HepG2 (cell line): ENCODE data around the gene STK11. TPM values are rescaled to one million over a fixed set of nuclear protein-coding genes. Genes with fewer than 3 reads are reported as not detected.

Experiments
- ATAC-seq: fragments of 200-7000 bp; cut with Tn5 transposase; 3 replicates; pipeline ENCODE4 v1.9.1; 2020; ENCODE audit warnings: mild to moderate bottlenecking, moderate library complexity
- BruUV-seq: library from RNA; stranded (reverse); fragments of 400-500 nt; replicated peaks from 2 replicates; lab custom pipeline; 2021; lab: Mats Ljungman, UMichigan
- CTCF ChIA-PET: fragments of 300-600 bp; formaldehyde crosslinking; extraction: SDS; loops from one replicate; lab custom pipeline; 2021; ENCODE audit warnings: low total read pairs, inconsistent platforms, low intra/inter-chr PET ratio; lab: Yijun Ruan, JAX
- POLR2A ChIA-PET: fragments of 350-600 bp; sonication (Branson Sonifier 250); formaldehyde crosslinking; loops from one replicate; lab custom pipeline; 2020; ENCODE audit warnings: antibody characterized with exemption, inconsistent platforms; lab: Yijun Ruan, JAX
- DNase-seq: peaks from one replicate; pipeline ENCODE4 v3.0.0-alpha.2; 2015; ENCODE audit warnings: low spot score
- FAIRE-seq: peaks from 3 replicates; lab custom pipeline; 2011; peaks lifted over from hg19 to GRCh38; lab: Jason Lieb, UNC
- H2AFZ ChIP-seq: one replicate; pipeline ENCODE4 v1.6.1; 2011; ENCODE audit warnings: low read length, inconsistent platforms
- H3K27ac ChIP-seq: fragments of 300-600 bp; 3 replicates; pipeline ENCODE4 v1.8.0; 2011; ENCODE audit warnings: mixed run types, mild to moderate bottlenecking, mixed read lengths, low read length, inconsistent platforms; ENCODE audit not compliant: insufficient read depth; ENCODE audit errors: extremely low read length
- H3K27me3 ChIP-seq, 2 experiments: fragments of 200-600 bp in 1 of 2; 2 replicates in 1 of 2; 3 replicates in 1 of 2; pipeline versions ENCODE4 v1.6.0 to v1.8.0; 2011; ENCODE audit warnings: low read length in 2 of 2, mild to moderate bottlenecking in 2 of 2, moderate library complexity in 2 of 2, inconsistent platforms in 1 of 2; ENCODE audit not compliant: insufficient read depth in 2 of 2, control insufficient read depth in 1 of 2
- H3K36me3 ChIP-seq, 2 experiments: fragments of 200-600 bp in 1 of 2; replicated peaks in 1 of 2; 2 replicates in 1 of 2; 3 replicates in 1 of 2; pipeline versions ENCODE4 v1.5.1 to v1.8.0; 2011; ENCODE audit warnings: low read length in 2 of 2, inconsistent platforms in 1 of 2; ENCODE audit not compliant: insufficient read depth in 2 of 2, control insufficient read depth in 1 of 2
- H3K4me1 ChIP-seq: 2 replicates; pipeline ENCODE4 v1.5.1; 2012; ENCODE audit warnings: low read length, inconsistent platforms; ENCODE audit not compliant: insufficient read depth
- H3K4me2 ChIP-seq: 2 replicates; pipeline ENCODE4 v1.6.0; 2011; ENCODE audit warnings: low read depth, low read length, inconsistent platforms
- H3K4me3 ChIP-seq, 3 experiments: fragments of 200-600 bp in 1 of 3; sonication (generic), shearing (Covaris generic) in 1 of 3; replicated peaks in 1 of 3; 2 replicates each; pipeline ENCODE4 v1.5.1; 2011 to 2016; ENCODE audit warnings: low read length in 3 of 3, inconsistent platforms in 2 of 3, low read depth in 2 of 3, mild to moderate bottlenecking in 2 of 3, control low read depth in 1 of 3, mixed read lengths in 1 of 3; ENCODE audit not compliant: insufficient read depth in 1 of 3
- H3K79me2 ChIP-seq: one replicate; pipeline ENCODE4 v1.6.1; 2011; ENCODE audit warnings: low read length, inconsistent platforms; ENCODE audit not compliant: insufficient read depth
- H3K9ac ChIP-seq: 2 replicates; pipeline ENCODE4 v1.6.0; 2011; ENCODE audit warnings: mild to moderate bottlenecking, low read depth, low read length, inconsistent platforms; ENCODE audit not compliant: insufficient read depth
- H3K9me3 ChIP-seq: 2 replicates; pipeline ENCODE4 v1.5.1; 2012; ENCODE audit warnings: mild to moderate bottlenecking, low read length
- H4K20me1 ChIP-seq: 2 replicates; pipeline ENCODE4 v1.6.0; 2011; ENCODE audit warnings: inconsistent platforms, mild to moderate bottlenecking, low read length, moderate library complexity; ENCODE audit not compliant: insufficient read depth
- GTF3A ChIP-seq: sonication (generic); formaldehyde crosslinking; conservative IDR thresholded peaks from 2 replicates; pipeline ENCODE4 v1.4.0; 2020; ENCODE audit warnings: mild to moderate bottlenecking, missing genetic modification reagents
- HCFC1 ChIP-seq: fragments of 150-350 bp; IDR thresholded peaks from 2 replicates; pipeline ENCODE4 v1.6.1; 2014; ENCODE audit warnings: low read depth, low read length
- HNF4A ChIP-seq: sonication (generic); formaldehyde crosslinking; IDR thresholded peaks from 2 replicates; pipeline ENCODE4 v1.4.0; 2020; ENCODE audit warnings: missing genetic modification reagents
- ISX ChIP-seq: sonication (generic); formaldehyde crosslinking; conservative IDR thresholded peaks from 2 replicates; pipeline ENCODE4 v1.5.0; 2020; ENCODE audit warnings: missing genetic modification reagents
- KDM3A ChIP-seq: IDR thresholded peaks from 2 replicates; pipeline ENCODE4 v1.6.1; 2018; ENCODE audit warnings: low read depth, missing compliant biosample characterization
- PHF20 ChIP-seq: sonication (generic); formaldehyde crosslinking; IDR thresholded peaks from 2 replicates; pipeline ENCODE4 v1.5.0; 2020; ENCODE audit warnings: mild to moderate bottlenecking, missing genetic modification reagents
- POLR2A ChIP-seq, 2 experiments: IDR thresholded peaks; 2 replicates each; pipeline ENCODE4 v1.6.1; 2011; ENCODE audit warnings: low read depth in 2 of 2, low read length in 2 of 2, mild to moderate bottlenecking in 1 of 2, moderate library complexity in 1 of 2; ENCODE audit not compliant: insufficient read depth in 1 of 2
- REL ChIP-seq: sonication (generic); formaldehyde crosslinking; conservative IDR thresholded peaks from 2 replicates; pipeline ENCODE4 v1.8.0; 2022; ENCODE audit warnings: mild to moderate bottlenecking, missing genetic modification reagents, moderate library complexity
- ZNF235 ChIP-seq: sonication (generic); formaldehyde crosslinking; IDR thresholded peaks from 2 replicates; pipeline ENCODE4 v1.8.1; 2023; ENCODE audit warnings: mild to moderate bottlenecking, missing genetic modification reagents, borderline replicate concordance
- ZNF333 ChIP-seq: sonication (generic); formaldehyde crosslinking; IDR thresholded peaks from 2 replicates; pipeline ENCODE4 v1.4.0; 2020; ENCODE audit warnings: mild to moderate bottlenecking, missing genetic modification reagents, borderline replicate concordance
- ZNF432 ChIP-seq: sonication (generic); formaldehyde crosslinking; IDR thresholded peaks from 2 replicates; pipeline ENCODE4 v1.5.0; 2020; ENCODE audit warnings: missing genetic modification reagents, mild to moderate bottlenecking, borderline replicate concordance
- ZNF614 ChIP-seq: IDR thresholded peaks from 2 replicates; pipeline ENCODE4 v1.6.1; 2018; ENCODE audit warnings: missing biosample characterization, missing genetic modification reagents, inconsistent platforms, borderline replicate concordance
- ZNF616 ChIP-seq: sonication (generic); formaldehyde crosslinking; IDR thresholded peaks from 2 replicates; pipeline ENCODE4 v1.5.0; 2020; ENCODE audit warnings: low read depth, mild to moderate bottlenecking, missing genetic modification reagents
- ZNF670 ChIP-seq: sonication (generic); formaldehyde crosslinking; IDR thresholded peaks from 2 replicates; pipeline ENCODE4 v1.8.0; 2022; ENCODE audit warnings: mild to moderate bottlenecking, missing genetic modification reagents, borderline replicate concordance
- ZNF678 ChIP-seq: sonication (generic); formaldehyde crosslinking; IDR thresholded peaks from 2 replicates; pipeline ENCODE4 v1.4.0; 2020; ENCODE audit warnings: mild to moderate bottlenecking, missing genetic modification reagents
- ZNF883 ChIP-seq: sonication (generic); formaldehyde crosslinking; IDR thresholded peaks from 2 replicates; pipeline ENCODE4 v1.5.1; 2020; ENCODE audit warnings: mild to moderate bottlenecking, missing genetic modification reagents; ENCODE audit errors: not compliant biosample characterization
- ZSCAN30 ChIP-seq: sonication (generic); formaldehyde crosslinking; IDR thresholded peaks from 2 replicates; pipeline ENCODE4 v1.5.0; 2020; ENCODE audit warnings: mild to moderate bottlenecking, missing genetic modification reagents
- ZZZ3 ChIP-seq: sonication (generic); formaldehyde crosslinking; IDR thresholded peaks from 2 replicates; pipeline ENCODE4 v1.4.0; 2020; ENCODE audit warnings: missing genetic modification reagents, mild to moderate bottlenecking, borderline replicate concordance
- WGBS: methylation state at CpG from one replicate; pipeline ENCODE4 v1.1.6; 2017; ENCODE audit warnings: low lambda C conversion rate; 5-methylcytosine and 5-hydroxymethylcytosine counted together
- in situ Hi-C: cut with HindIII; loops from 2 replicates; pipeline ENCODE4 v1.10.0; 2017; ENCODE audit warnings: low pct_unique_long_range_greater_than_20kb; ENCODE audit not compliant: extremely low pct_ligation_motif_present
- intact Hi-C: fragments of 100-400 bp; cut with micrococcal nuclease; formaldehyde crosslinking; loops from one replicate; pipeline ENCODE4 v1.10.0; 2022; ENCODE audit not compliant: unreplicated experiment
- polyA plus RNA-seq, 8 experiments: library from polyadenylated mRNA; depleted of rRNA in 3 of 8; stranded (reverse) in 7 of 8; unstranded in 1 of 8; fragments of >200 nt; fragmentation: Illumina TruSeq in 4 of 8; extraction: Trizol in 4 of 8; gene quantifications; 2 replicates each; pipeline versions ENCODE4 v1.2.1 to v1.2.3, GENCODE V29; 2011 to 2016; ENCODE audit warnings: low read depth in 4 of 8, missing spikeins in 1 of 8, mixed read lengths in 1 of 8; ENCODE audit not compliant: insufficient read depth in 1 of 8
- total RNA-seq, 5 experiments: library from RNA; depleted of rRNA; stranded (reverse); fragments of >200 nt; fragmentation: Illumina TruSeq; extraction: Trizol; gene quantifications; 2 replicates each; pipeline ENCODE4 v1.2.3, GENCODE V29; 2016; ENCODE audit warnings: low read depth in 1 of 5
- TF ChIP-seq, protein P1 (sequence below): IDR thresholded peaks from 2 replicates; pipeline ENCODE4 v1.6.1; 2016; ENCODE audit warnings: mild to moderate bottlenecking, missing biosample characterization, missing genetic modification reagents
- TF ChIP-seq, protein P2 (sequence below): sonication (generic); formaldehyde crosslinking; IDR thresholded peaks from 2 replicates; pipeline ENCODE4 v1.5.0; 2020; ENCODE audit warnings: missing genetic modification reagents
- TF ChIP-seq, protein P3 (sequence below): sonication (generic); formaldehyde crosslinking; IDR thresholded peaks from 2 replicates; pipeline ENCODE4 v1.8.0; 2022; ENCODE audit warnings: low read depth, missing genetic modification reagents

Gene STK11
- total and polyA plus RNA-seq, 2 of the 13 experiments (the other 11 are each of a cell fraction or from before 2014, with no cell fraction given), result 27.5 to 43.6 TPM

DNA sequence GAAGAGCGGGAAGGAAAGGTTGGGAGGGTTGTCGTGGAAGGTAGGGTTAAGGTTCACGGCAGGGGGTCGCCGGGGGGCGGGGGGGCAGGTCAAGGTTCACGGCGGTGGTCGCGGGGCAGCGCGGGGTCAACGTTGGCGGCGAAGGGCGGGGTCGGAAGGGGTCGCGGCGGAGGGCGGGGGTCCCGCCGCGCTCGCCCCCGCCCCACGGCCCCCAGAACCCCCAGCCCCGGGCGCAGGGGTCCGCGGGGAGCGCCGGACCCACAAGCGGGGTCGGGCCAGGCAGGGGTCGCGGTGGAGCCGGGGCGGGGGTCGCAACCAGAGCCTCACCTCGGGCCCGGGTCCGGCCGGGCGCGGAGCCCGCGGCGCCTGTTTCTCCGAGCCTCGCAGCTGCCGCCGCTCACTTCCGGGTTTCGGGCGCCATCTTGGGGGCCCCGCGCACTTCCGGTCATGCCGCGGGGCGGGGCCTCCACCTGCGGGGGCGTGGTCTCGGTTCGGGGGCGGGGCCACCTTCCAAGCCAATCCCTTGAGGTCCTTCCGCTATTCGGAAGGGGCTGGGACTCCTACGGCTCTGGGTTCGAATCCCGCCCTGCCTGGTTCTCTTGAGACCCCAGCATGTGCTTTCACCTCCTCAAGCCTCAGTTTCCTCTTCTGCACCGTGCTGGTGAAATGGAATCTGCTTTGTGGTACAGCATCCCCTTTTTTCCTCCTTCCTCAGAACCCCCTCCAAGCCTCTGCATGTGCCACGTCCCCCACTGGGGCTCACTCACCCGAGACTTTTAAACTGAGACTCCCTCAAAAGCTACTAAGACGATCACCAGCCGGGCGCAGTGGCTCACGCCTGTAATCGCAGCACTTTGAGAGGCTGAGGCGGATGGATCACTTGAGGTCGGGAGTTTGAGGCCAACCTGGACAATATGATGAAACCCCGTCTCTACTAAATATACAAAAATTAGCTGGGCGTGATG lies 31.5 kb upstream of the STK11 start, which contains the start of gene SBNO2:
Gene SBNO2, minus strand, starts transcription at position 424 of the 965 bp plus-strand sequence. CDS start 19,992 bp downstream, outside the sequence.
- Histone ChIP-seq H3K4me2 (peak within 1 kb of the TSS; percentile 68), H3K79me2 (peaks cover 40% of the 10 kb centered on the region), H3K9me3 (no peaks in the 10 kb centered on the region), H3K36me3 (no peaks in the 10 kb centered on the region), H4K20me1 (no peaks in the 10 kb centered on the region; the same call in 1 of the 2 replicates), H3K27ac (peak within 1 kb of the TSS; percentile 75), H3K4me3 (peak within 1 kb of the TSS; percentile 81 to 94 (median 89)), H2AFZ (no peak within 1 kb of the TSS), H3K27me3 (no peaks in the 10 kb centered on the region), H3K9ac (peak within 1 kb of the TSS; percentile 83), H3K4me1 (peaks cover 57% of the 10 kb centered on the region)
- POLR2A ChIA-PET, result interaction anchor here (1.1 kb wide), 1 partner anchor 69 kb away, joined by 3 read pairs; no protein-coding TSS in a partner anchor
- ATAC-seq, result peak; percentile 31
- WGBS, result 46% methylated on average over 25 of the region's 84 CpGs
- CTCF ChIA-PET, result no interaction called here
- no TSS peak for BruUV-seq
- DNase-seq, result peak; percentile 69
- intact Hi-C loops (no loop called here), in situ Hi-C loops (no loop called here)
- FAIRE-seq, result peak; percentile 44
- no peak for TF ChIP-seq ZNF333
- no peak for TF ChIP-seq ZNF616 (CRISPR knock-in tag)
- no peak for TF ChIP-seq ZNF614 (CRISPR knock-in tag)
- TF ChIP-seq, protein P1, sequence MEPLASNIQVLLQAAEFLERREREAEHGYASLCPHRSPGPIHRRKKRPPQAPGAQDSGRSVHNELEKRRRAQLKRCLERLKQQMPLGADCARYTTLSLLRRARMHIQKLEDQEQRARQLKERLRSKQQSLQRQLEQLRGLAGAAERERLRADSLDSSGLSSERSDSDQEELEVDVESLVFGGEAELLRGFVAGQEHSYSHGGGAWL, result peak; percentile 51; the same call in 1 of the 2 replicates
- no peak for TF ChIP-seq HNF4A
- TF ChIP-seq ZZZ3 (CRISPR knock-in tag), result no peak
- TF ChIP-seq POLR2A (IDR thresholded peaks at IDR 0.05; ENCODE audit: insufficient read depth in 1 of 2, low read depth in 2 of 2, low read length in 2 of 2), result peak; percentile 74 to 78
- TF ChIP-seq REL (CRISPR knock-in tag), result 0 out of 2 replicates have a peak, but pooled peaks have one; percentile 22
- peak; percentile 80 for TF ChIP-seq PHF20 (CRISPR knock-in tag)
- TF ChIP-seq, protein P2, sequence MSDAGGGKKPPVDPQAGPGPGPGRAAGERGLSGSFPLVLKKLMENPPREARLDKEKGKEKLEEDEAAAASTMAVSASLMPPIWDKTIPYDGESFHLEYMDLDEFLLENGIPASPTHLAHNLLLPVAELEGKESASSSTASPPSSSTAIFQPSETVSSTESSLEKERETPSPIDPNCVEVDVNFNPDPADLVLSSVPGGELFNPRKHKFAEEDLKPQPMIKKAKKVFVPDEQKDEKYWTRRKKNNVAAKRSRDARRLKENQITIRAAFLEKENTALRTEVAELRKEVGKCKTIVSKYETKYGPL, result no peak
- TF ChIP-seq ZNF883 (CRISPR knock-in tag), result no peak
- no peak for TF ChIP-seq ZNF678 (CRISPR knock-in tag)
- no peak for TF ChIP-seq ZNF235
- no peak for TF ChIP-seq ISX (CRISPR knock-in tag)
- no peak for TF ChIP-seq ZNF432 (CRISPR knock-in tag)
- TF ChIP-seq KDM3A (CRISPR knock-in tag), result 0 out of 2 replicates have a peak, but pooled peaks have one; percentile 37
- TF ChIP-seq, protein P3, sequence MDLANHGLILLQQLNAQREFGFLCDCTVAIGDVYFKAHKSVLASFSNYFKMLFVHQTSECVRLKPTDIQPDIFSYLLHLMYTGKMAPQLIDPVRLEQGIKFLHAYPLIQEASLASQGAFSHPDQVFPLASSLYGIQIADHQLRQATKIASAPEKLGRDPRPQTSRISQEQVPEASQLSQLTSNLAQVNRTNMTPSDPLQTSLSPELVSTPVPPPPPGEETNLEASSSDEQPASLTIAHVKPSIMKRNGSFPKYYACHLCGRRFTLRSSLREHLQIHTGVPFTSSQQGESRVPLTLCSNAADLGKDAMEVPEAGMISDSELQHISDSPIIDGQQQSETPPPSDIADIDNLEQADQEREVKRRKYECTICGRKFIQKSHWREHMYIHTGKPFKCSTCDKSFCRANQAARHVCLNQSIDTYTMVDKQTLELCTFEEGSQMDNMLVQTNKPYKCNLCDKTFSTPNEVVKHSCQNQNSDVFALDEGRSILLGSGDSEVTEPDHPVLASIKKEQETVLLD (CRISPR knock-in tag), result no peak
- TF ChIP-seq ZSCAN30 (CRISPR knock-in tag), result no peak
- no peak for TF ChIP-seq HCFC1
- TF ChIP-seq ZNF670, result no peak
- TF ChIP-seq GTF3A (CRISPR knock-in tag), result no peak
